HepG2 (cell line): ENCODE data around the gene AP4M1. TPM values are rescaled to one million over a fixed set of nuclear protein-coding genes. Genes with fewer than 3 reads are reported as not detected.

Experiments used
- ARHGAP35 ChIP-seq: sonication (generic); formaldehyde crosslinking; IDR thresholded peaks from 2 replicates; pipeline ENCODE4 v1.9.0; 2022; ENCODE audit warnings: mild to moderate bottlenecking, inconsistent platforms, moderate library complexity, missing genetic modification reagents, borderline replicate concordance
- BRD4 ChIP-seq: sonication (generic); formaldehyde crosslinking; IDR thresholded peaks from 2 replicates; pipeline ENCODE4 v1.4.0; 2020; ENCODE audit warnings: missing genetic modification reagents
- FOXK2 ChIP-seq: fragments of 450-650 bp; IDR thresholded peaks from 2 replicates; pipeline ENCODE4 v1.6.1; 2016
- GTF3A ChIP-seq: sonication (generic); formaldehyde crosslinking; conservative IDR thresholded peaks from 2 replicates; pipeline ENCODE4 v1.4.0; 2020; ENCODE audit warnings: mild to moderate bottlenecking, missing genetic modification reagents
- HNRNPL ChIP-seq: fragments of 200-400 bp; formaldehyde crosslinking; IDR thresholded peaks from 2 replicates; pipeline ENCODE4 v1.6.1; 2017; ENCODE audit warnings: mild to moderate bottlenecking, low read depth, low read length
- MAFF ChIP-seq: IDR thresholded peaks from 2 replicates; pipeline ENCODE4 v1.6.1; 2011; ENCODE audit warnings: low read depth, low read length, improper control_type of control experiment
- MYC ChIP-seq: sonication (generic); formaldehyde crosslinking; IDR thresholded peaks from 2 replicates; pipeline ENCODE4 v1.9.0; 2021; ENCODE audit warnings: missing genetic modification reagents, borderline replicate concordance
- PCBP1 ChIP-seq: fragments of 200-400 bp; formaldehyde crosslinking; IDR thresholded peaks from 2 replicates; pipeline ENCODE4 v1.6.1; 2017; ENCODE audit warnings: mild to moderate bottlenecking, low read depth, low read length, borderline replicate concordance
- POLR2G ChIP-seq: fragments of 200-400 bp; formaldehyde crosslinking; IDR thresholded peaks from 2 replicates; pipeline ENCODE4 v1.6.1; 2018; ENCODE audit warnings: mild to moderate bottlenecking, low read depth, low read length, moderate library complexity
- TERF1 ChIP-seq: sonication (generic); formaldehyde crosslinking; IDR thresholded peaks from 2 replicates; pipeline ENCODE4 v1.8.0; 2022; ENCODE audit warnings: mild to moderate bottlenecking, missing genetic modification reagents, moderate library complexity
- YY1 ChIP-seq: IDR thresholded peaks from 2 replicates; pipeline ENCODE4 v1.6.1; 2011; ENCODE audit warnings: low read length, low read depth, moderate library complexity, mild to moderate bottlenecking; ENCODE audit not compliant: insufficient read depth, insufficient replicate concordance
- ZBTB40 ChIP-seq, 2 experiments: fragments of 450-650 bp in 1 of 2; sonication (generic) in 1 of 2; formaldehyde crosslinking in 1 of 2; IDR thresholded peaks; 2 replicates each; pipeline versions ENCODE4 v1.6.1 to v1.8.0; 2016 to 2022; ENCODE audit warnings: antibody characterized with exemption in 1 of 2, mild to moderate bottlenecking in 1 of 2, missing genetic modification reagents in 1 of 2
- ZNF317 ChIP-seq: sonication (generic); formaldehyde crosslinking; IDR thresholded peaks from 2 replicates; pipeline ENCODE4 v1.5.0; 2020; ENCODE audit warnings: mild to moderate bottlenecking, missing genetic modification reagents
- ZNF331 ChIP-seq: sonication (generic); formaldehyde crosslinking; IDR thresholded peaks from 2 replicates; pipeline ENCODE4 v1.4.0; 2020; ENCODE audit warnings: missing genetic modification reagents
- ZNF530 ChIP-seq: sonication (generic); formaldehyde crosslinking; IDR thresholded peaks from 2 replicates; pipeline ENCODE4 v1.5.0; 2020; ENCODE audit warnings: low read depth, mild to moderate bottlenecking, missing genetic modification reagents
- ZNF557 ChIP-seq: sonication (generic); formaldehyde crosslinking; IDR thresholded peaks from 2 replicates; pipeline ENCODE4 v1.4.0; 2020; ENCODE audit warnings: missing genetic modification reagents
- ZNF713 ChIP-seq: sonication (generic); formaldehyde crosslinking; IDR thresholded peaks from 2 replicates; pipeline ENCODE4 v1.4.0; 2020; ENCODE audit warnings: mild to moderate bottlenecking, missing genetic modification reagents
- ZSCAN25 ChIP-seq: sonication (generic); formaldehyde crosslinking; IDR thresholded peaks from 2 replicates; pipeline ENCODE4 v1.8.0; 2022; ENCODE audit warnings: mild to moderate bottlenecking, missing genetic modification reagents
- polyA plus RNA-seq, 8 experiments: library from polyadenylated mRNA; depleted of rRNA in 3 of 8; stranded (reverse) in 7 of 8; unstranded in 1 of 8; fragments of >200 nt; fragmentation: Illumina TruSeq in 4 of 8; extraction: Trizol in 4 of 8; gene quantifications; 2 replicates each; pipeline versions ENCODE4 v1.2.1 to v1.2.3, GENCODE V29; 2011 to 2016; ENCODE audit warnings: low read depth in 4 of 8, missing spikeins in 1 of 8, mixed read lengths in 1 of 8; ENCODE audit not compliant: insufficient read depth in 1 of 8
- total RNA-seq, 5 experiments: library from RNA; depleted of rRNA; stranded (reverse); fragments of >200 nt; fragmentation: Illumina TruSeq; extraction: Trizol; gene quantifications; 2 replicates each; pipeline ENCODE4 v1.2.3, GENCODE V29; 2016; ENCODE audit warnings: low read depth in 1 of 5

AP4M1 gene
- total and polyA plus RNA-seq, 2 of the 13 experiments (the other 11 are each of a cell fraction or from before 2014, with no cell fraction given) = 6.3 to 9.7 TPM

GRCh38 chr7:100126931-100127865, 25.8 kb downstream of the AP4M1 start, which contains the start of gene MBLAC1 (continued):
- TF ChIP-seq ZBTB40 (IDR thresholded peaks at IDR 0.05) (no peak), ZBTB40 (CRISPR knock-in tag; IDR thresholded peaks at IDR 0.05) (peak; percentile 17), ZSCAN25 (CRISPR knock-in tag) (peak; percentile 10; the same call in 1 of the 2 replicates), POLR2G (peak; percentile 84), ZNF331 (no peak; the same call in 1 of the 2 replicates), ZNF530 (CRISPR knock-in tag) (no peak), ZNF557 (CRISPR knock-in tag) (peak; percentile 31), ZNF713 (CRISPR knock-in tag) (0 out of 2 replicates have a peak, but pooled peaks have one; percentile 7), PCBP1 (0 out of 2 replicates have a peak, but pooled peaks have one; percentile 28), ZNF317 (CRISPR knock-in tag) (peak; percentile 65; the same call in 1 of the 2 replicates), MYC (peak; percentile 40; the same call in 1 of the 2 replicates), TERF1 (CRISPR knock-in tag) (peak; percentile 80; the same call in 1 of the 2 replicates), GTF3A (CRISPR knock-in tag) (peak; percentile 88; the same call in 1 of the 2 replicates), FOXK2 (peak; percentile 94), ARHGAP35 (CRISPR knock-in tag) (peak; percentile 12), MAFF (no peak), BRD4 (peak; percentile 61), HNRNPL (peak; percentile 48; the same call in 1 of the 2 replicates), YY1 (peak; percentile 92)
